GM21528 (cell line): ENCODE measurements around the gene ITK.

Source experiments
- ATAC-seq: cut with Tn5 transposase; IDR thresholded peaks from one replicate; pipeline ENCODE4 v1.9.1; 2021; ENCODE audit warnings: mild to moderate bottlenecking, moderate library complexity; ENCODE audit not compliant: unreplicated experiment, low FRiP score

The ITK gene

GRCh38 chr5:157271740-157272271 lies 91.2 kb downstream of the ITK start:
- ATAC-seq, result peak; percentile 82

- peak; percentile 64 for ATAC-seq
These were observed 92.5 kb downstream of the ITK start for GRCh38 chr5:157273131-157273556.

- ATAC-seq, result no peak
These were observed 94.8 kb downstream of the ITK start for GRCh38 chr5:157275403-157275802.

- no peak for ATAC-seq
These were observed 97.8 kb downstream of the ITK start for GRCh38 chr5:157278319-157279037.

- no peak for ATAC-seq
These were observed 99.1 kb downstream of the ITK start for GRCh38 chr5:157279605-157280239.

- ATAC-seq, result no peak
These were observed 100.3 kb downstream of the ITK start for GRCh38 chr5:157280927-157281326.

- no peak for ATAC-seq
These were observed 101.5 kb downstream of the ITK start for GRCh38 chr5:157282150-157282549.

GRCh38 chr5:157283434-157283833 lies 102.8 kb downstream of the ITK start:
- ATAC-seq, result peak; percentile 99

GRCh38 chr5:157284458-157285212 lies 104.0 kb downstream of the ITK start:
- no peak for ATAC-seq

- no peak for ATAC-seq
These were observed 104.8 kb downstream of the ITK start for GRCh38 chr5:157285310-157286035.

GRCh38 chr5:157286761-157287211 lies 106.1 kb downstream of the ITK start:
- no peak for ATAC-seq

GRCh38 chr5:157288405-157289163 lies 107.9 kb downstream of the ITK start:
- ATAC-seq, result no peak

GRCh38 chr5:157289164-157289819 lies 108.7 kb downstream of the ITK start:
- ATAC-seq, result no peak

GRCh38 chr5:157290156-157290980 lies 109.7 kb downstream of the ITK start:
- no peak for ATAC-seq

GRCh38 chr5:157290981-157291711 lies 110.5 kb downstream of the ITK start:
- peak; percentile 79 for ATAC-seq

GRCh38 chr5:157292599-157292998 lies 112.0 kb downstream of the ITK start:
- ATAC-seq, result no peak

GRCh38 chr5:157294407-157295091 lies 113.9 kb downstream of the ITK start:
- no peak for ATAC-seq
